ENCODE data around the gene MYO9A.

The MYO9A gene

GRCh38 chr15:72078887-72079286, 39.1 kb downstream of the MYO9A start:
- H3K4me1 ChIP-seq (ENCODE audit: control insufficient read depth, insufficient read depth, low read length): peaks cover 8% of the 10 kb centered on the region
- no peak overlapping the region for H3K27ac ChIP-seq (ENCODE audit: extremely low read depth, low read depth, low read length)
- CTCF ChIA-PET: no interaction called here
- H3K36me3 ChIP-seq (ENCODE audit: control insufficient read depth in 2 of 2, insufficient read depth in 1 of 2, low read length in 2 of 2): no peaks in the 10 kb centered on the region; a peak in 1 of 3 replicates
- H3K4me3 ChIP-seq (ENCODE audit: low read depth, low read length): no peak overlapping the region
- H3K9me3 ChIP-seq (ENCODE audit: control insufficient read depth, insufficient read depth, low read depth, low read length): no peaks in the 10 kb centered on the region
- POLR2A ChIA-PET: no interaction called here
- TF ChIP-seq ZNF23 (tag by site-specific recombination; IDR thresholded peaks at IDR 0.05; ENCODE audit: borderline replicate concordance): no peak
- no peak for TF ChIP-seq ZNF473 (tag by site-specific recombination; IDR thresholded peaks at IDR 0.05)
- no peak for TF ChIP-seq SCRT2 (tag by site-specific recombination; IDR thresholded peaks at IDR 0.05)
- no peak for TF ChIP-seq HIC1 (tag by site-specific recombination; IDR thresholded peaks at IDR 0.05)
- TF ChIP-seq KLF7 (tag by site-specific recombination; IDR thresholded peaks at IDR 0.05; ENCODE audit: borderline replicate concordance): no peak
- TF ChIP-seq ZNF48 (tag by site-specific recombination; IDR thresholded peaks at IDR 0.05): no peak

DNA sequence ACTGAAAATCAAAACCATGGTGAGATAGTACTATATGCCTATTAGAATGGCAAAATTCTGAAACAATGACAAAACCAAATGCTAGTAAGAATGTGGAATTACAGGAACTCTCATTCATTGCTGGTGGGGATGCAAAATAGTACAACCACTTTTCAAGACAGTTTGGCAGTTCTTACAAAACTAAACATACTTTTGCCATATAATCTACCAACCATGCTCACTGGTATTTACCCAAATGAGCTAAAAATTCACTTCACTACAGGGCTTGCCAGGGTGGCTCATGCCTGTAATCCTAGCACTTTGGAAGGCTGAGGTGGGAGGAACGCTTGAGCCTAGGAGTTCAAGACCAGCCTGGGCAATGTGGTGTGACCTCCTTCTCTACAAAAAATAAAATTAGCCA, 40.0 kb downstream of the MYO9A start:
- Histone ChIP-seq H3K27ac (ENCODE audit: extremely low read depth, low read depth, low read length) (no peak overlapping the region), H3K36me3 (ENCODE audit: control insufficient read depth in 2 of 2, insufficient read depth in 1 of 2, low read length in 2 of 2) (no peaks in the 10 kb centered on the region; a peak in 1 of 3 replicates), H3K4me1 (ENCODE audit: control insufficient read depth, insufficient read depth, low read length) (peaks cover 12% of the 10 kb centered on the region), H3K4me3 (ENCODE audit: low read depth, low read length) (no peak overlapping the region), H3K9me3 (ENCODE audit: control insufficient read depth, insufficient read depth, low read depth, low read length) (no peaks in the 10 kb centered on the region)
- ChIA-PET POLR2A (no interaction called here), CTCF (interaction anchor here (0.6 kb wide), 2 partner anchors 323 to 475 kb away, joined by 3 to 5 read pairs; no protein-coding TSS in a partner anchor)
- no peak for TF ChIP-seq ZNF366 (tag by site-specific recombination; conservative IDR thresholded peaks at IDR 0.05)
- TF ChIP-seq SCRT2 (tag by site-specific recombination; IDR thresholded peaks at IDR 0.05): no peak
- no peak for TF ChIP-seq ELK4 (IDR thresholded peaks at IDR 0.05; ENCODE audit: borderline replicate concordance, low read depth, low read length)
- no peak for TF ChIP-seq MEIS1 (CRISPR knock-in tag; IDR thresholded peaks at IDR 0.05; ENCODE audit: borderline replicate concordance)
- 0 out of 2 replicates have a peak, but pooled peaks have one; percentile 32 for TF ChIP-seq ZNF664 (tag by site-specific recombination; IDR thresholded peaks at IDR 0.05)
- TF ChIP-seq EGR2 (tag by site-specific recombination; IDR thresholded peaks at IDR 0.05; ENCODE audit: low read depth): no peak
- no peak for TF ChIP-seq ZBTB1 (tag by site-specific recombination; IDR thresholded peaks at IDR 0.05)
- TF ChIP-seq ZNF324 (tag by site-specific recombination; IDR thresholded peaks at IDR 0.05): no peak

GRCh38 chr15:72074335-72075060, 43.5 kb downstream of the MYO9A start:
- H3K27ac ChIP-seq (ENCODE audit: extremely low read depth, low read depth, low read length): no peak overlapping the region
- POLR2A ChIA-PET: interaction anchor here (1.1 kb wide), 1 partner anchor 44 kb away, joined by 3 read pairs; the partner anchor contains the start of genes MYO9A and SENP8
- CTCF ChIA-PET: interaction anchor here (0.7 to 1.2 kb wide), 2 partner anchors 11 to 18 kb away, joined by 3 read pairs; no protein-coding TSS in a partner anchor
- H3K4me3 ChIP-seq (ENCODE audit: low read depth, low read length): no peak overlapping the region
- no peaks in the 10 kb centered on the region; a peak in 1 of 3 replicates for H3K36me3 ChIP-seq (ENCODE audit: control insufficient read depth in 2 of 2, insufficient read depth in 1 of 2, low read length in 2 of 2)
- H3K9me3 ChIP-seq (ENCODE audit: control insufficient read depth, insufficient read depth, low read depth, low read length): no peaks in the 10 kb centered on the region
- peaks cover 12% of the 10 kb centered on the region for H3K4me1 ChIP-seq (ENCODE audit: control insufficient read depth, insufficient read depth, low read length)
- TF ChIP-seq, protein P1, sequence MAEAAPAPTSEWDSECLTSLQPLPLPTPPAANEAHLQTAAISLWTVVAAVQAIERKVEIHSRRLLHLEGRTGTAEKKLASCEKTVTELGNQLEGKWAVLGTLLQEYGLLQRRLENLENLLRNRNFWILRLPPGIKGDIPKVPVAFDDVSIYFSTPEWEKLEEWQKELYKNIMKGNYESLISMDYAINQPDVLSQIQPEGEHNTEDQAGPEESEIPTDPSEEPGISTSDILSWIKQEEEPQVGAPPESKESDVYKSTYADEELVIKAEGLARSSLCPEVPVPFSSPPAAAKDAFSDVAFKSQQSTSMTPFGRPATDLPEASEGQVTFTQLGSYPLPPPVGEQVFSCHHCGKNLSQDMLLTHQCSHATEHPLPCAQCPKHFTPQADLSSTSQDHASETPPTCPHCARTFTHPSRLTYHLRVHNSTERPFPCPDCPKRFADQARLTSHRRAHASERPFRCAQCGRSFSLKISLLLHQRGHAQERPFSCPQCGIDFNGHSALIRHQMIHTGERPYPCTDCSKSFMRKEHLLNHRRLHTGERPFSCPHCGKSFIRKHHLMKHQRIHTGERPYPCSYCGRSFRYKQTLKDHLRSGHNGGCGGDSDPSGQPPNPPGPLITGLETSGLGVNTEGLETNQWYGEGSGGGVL (tag by site-specific recombination; IDR thresholded peaks at IDR 0.05): no peak
- TF ChIP-seq PATZ1 (tag by site-specific recombination; IDR thresholded peaks at IDR 0.05): no peak
- TF ChIP-seq SCRT2 (tag by site-specific recombination; IDR thresholded peaks at IDR 0.05): no peak
- no peak for TF ChIP-seq PRDM4 (tag by site-specific recombination; IDR thresholded peaks at IDR 0.05)
- TF ChIP-seq ZNF776 (tag by site-specific recombination; IDR thresholded peaks at IDR 0.05; ENCODE audit: borderline replicate concordance): no peak
- TF ChIP-seq ZBTB17 (tag by site-specific recombination; IDR thresholded peaks at IDR 0.05): peak; percentile 89
- TF ChIP-seq, protein P2, sequence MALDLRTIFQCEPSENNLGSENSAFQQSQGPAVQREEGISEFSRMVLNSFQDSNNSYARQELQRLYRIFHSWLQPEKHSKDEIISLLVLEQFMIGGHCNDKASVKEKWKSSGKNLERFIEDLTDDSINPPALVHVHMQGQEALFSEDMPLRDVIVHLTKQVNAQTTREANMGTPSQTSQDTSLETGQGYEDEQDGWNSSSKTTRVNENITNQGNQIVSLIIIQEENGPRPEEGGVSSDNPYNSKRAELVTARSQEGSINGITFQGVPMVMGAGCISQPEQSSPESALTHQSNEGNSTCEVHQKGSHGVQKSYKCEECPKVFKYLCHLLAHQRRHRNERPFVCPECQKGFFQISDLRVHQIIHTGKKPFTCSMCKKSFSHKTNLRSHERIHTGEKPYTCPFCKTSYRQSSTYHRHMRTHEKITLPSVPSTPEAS (tag by site-specific recombination; IDR thresholded peaks at IDR 0.05): no peak
